Thyroid gland (tissue), 4 donors: ENCODE results near the gene TNS3.

ENCODE experiments used
- POLR2A ChIP-seq, 2 donors: fragments of 450-650 bp; IDR thresholded peaks; one replicate each; pipeline ENCODE4 v1.6.1; 2017; ENCODE audit warnings: antibody characterized with exemption in 2 of 2, mild to moderate bottlenecking in 2 of 2, moderate library complexity in 1 of 2
- TF ChIP-seq, protein P1 (sequence below), 6 experiments: fragments of 200-600 bp in 3 of 6; fragments of 450-650 bp in 3 of 6; sonication (generic) in 3 of 6; IDR thresholded peaks; one replicate each; pipeline ENCODE4 v1.5.1; 2016 to 2019; ENCODE audit warnings: antibody characterized with exemption in 6 of 6, mild to moderate bottlenecking in 2 of 6, inconsistent platforms in 1 of 6, moderate library complexity in 1 of 6

DNA sequence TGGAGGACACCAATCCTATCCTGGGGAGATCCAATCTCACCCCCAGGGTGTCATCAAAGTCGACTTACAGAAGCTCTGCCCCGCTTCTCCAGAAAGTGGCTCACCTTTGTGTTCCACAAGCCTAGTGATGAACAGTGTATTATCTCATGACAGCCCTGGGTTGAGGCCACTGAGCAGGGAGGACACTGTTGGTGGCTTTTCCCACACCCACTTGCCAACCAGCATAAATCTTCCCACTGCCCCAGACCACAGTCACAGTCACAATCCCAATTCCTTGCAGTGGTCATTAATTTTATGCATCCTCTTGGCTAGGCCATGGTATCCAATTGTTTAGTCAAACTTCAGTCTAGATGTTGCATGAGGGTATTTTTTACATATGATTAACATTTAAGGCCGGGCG lies 18.4 kb downstream of the TNS3 start:
- TF ChIP-seq, protein P1, sequence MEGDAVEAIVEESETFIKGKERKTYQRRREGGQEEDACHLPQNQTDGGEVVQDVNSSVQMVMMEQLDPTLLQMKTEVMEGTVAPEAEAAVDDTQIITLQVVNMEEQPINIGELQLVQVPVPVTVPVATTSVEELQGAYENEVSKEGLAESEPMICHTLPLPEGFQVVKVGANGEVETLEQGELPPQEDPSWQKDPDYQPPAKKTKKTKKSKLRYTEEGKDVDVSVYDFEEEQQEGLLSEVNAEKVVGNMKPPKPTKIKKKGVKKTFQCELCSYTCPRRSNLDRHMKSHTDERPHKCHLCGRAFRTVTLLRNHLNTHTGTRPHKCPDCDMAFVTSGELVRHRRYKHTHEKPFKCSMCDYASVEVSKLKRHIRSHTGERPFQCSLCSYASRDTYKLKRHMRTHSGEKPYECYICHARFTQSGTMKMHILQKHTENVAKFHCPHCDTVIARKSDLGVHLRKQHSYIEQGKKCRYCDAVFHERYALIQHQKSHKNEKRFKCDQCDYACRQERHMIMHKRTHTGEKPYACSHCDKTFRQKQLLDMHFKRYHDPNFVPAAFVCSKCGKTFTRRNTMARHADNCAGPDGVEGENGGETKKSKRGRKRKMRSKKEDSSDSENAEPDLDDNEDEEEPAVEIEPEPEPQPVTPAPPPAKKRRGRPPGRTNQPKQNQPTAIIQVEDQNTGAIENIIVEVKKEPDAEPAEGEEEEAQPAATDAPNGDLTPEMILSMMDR (IDR thresholded peaks at IDR 0.05) = no peak
- no peak for TF ChIP-seq POLR2A (IDR thresholded peaks at IDR 0.05)
